HG03354 (cell line): ENCODE measurements around the gene IL20RB.
"Not testable (repeated sequence)": the region's sequence is repeated elsewhere in the genome, so short reads cannot be mapped to it uniquely, and the experiment has no call there.

Experiments used
- ATAC-seq: cut with Tn5 transposase; IDR thresholded peaks from one replicate; pipeline ENCODE4 v1.9.1; 2021; ENCODE audit warnings: mild to moderate bottlenecking; ENCODE audit not compliant: unreplicated experiment, poor library complexity, severe bottlenecking

The IL20RB gene

GRCh38 chr3:136982033-136982432, 24.2 kb downstream of the IL20RB start:
- no peak for ATAC-seq

GRCh38 chr3:136982520-136983138, 24.8 kb downstream of the IL20RB start:
- no peak for ATAC-seq

- ATAC-seq = no peak
Measured at GRCh38 chr3:136984837-136985236, 27.1 kb downstream of the IL20RB start.

DNA sequence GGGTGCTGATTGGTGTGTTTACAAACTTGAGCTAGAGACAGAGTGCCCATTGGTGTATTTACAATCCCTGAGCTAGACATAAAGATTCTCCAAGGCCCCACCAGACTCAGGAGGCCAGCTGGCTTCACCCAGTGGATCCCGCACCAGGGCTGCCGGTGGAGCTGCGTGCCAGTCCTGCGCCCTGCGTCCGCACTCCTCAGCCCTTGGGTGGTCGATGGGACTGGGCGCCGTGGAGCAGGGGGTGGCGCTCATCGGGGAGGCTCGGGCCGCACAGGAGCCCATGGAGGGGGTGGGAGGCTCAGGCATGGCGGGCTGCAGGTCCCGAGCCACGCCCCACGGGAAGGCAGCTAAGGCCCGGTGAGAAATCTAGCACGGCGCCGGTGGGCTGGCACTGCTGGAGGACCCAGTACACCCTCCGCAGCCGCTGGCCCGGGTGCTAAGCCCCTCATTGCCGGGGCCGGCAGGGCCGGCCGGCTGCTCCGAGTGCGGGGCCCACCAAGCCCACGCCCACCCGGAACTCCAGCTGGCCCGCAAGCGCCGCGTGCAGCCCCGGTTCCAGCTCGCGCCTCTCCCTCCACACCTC, 29.7 kb downstream of the IL20RB start:
- not testable (repeated sequence) for ATAC-seq

DNA sequence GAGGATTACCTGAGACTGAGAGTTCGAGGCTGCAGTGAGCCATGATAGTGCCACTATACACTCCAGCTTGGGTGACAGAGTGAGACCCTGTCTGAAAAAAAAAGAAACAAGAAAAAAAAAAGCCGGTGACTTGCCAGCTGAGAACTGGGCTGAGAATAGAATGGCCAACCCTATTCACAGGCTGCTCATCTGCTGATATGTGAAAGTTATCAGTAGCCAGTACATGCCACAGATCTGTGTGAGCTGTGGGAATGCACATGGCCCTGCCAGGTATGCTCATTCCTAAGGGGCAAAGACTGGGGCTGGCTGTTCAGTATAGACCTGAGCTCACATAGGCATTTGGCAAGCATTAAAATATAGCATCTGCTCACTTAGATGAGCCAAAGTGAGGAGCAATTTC, 30.9 kb downstream of the IL20RB start:
- ATAC-seq = no peak

- no peak for ATAC-seq
Measured at GRCh38 chr3:136989781-136990524, 32.2 kb downstream of the IL20RB start.

- ATAC-seq = no peak
Measured at GRCh38 chr3:136990826-136991225, 33.0 kb downstream of the IL20RB start.

DNA sequence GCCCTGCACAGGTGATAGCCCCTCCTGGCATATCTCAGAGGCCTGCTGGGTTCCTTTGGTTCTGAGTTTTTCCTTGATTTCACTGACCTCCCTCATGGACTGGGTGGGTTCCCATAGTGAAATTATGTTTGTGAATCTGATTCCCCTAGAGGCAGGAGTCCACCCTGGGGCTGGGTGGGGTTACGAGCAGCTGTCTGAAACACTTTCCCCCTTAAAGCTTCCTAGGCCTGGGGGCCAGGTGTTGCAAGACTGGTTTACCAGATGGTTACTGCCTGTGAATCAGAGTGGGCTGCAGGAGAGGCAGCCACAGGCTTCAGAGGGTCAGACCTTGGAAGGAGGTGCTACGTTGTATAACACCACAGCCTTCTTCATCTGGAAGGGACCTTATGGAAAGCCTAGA, 34.3 kb downstream of the IL20RB start:
- ATAC-seq = no peak

DNA sequence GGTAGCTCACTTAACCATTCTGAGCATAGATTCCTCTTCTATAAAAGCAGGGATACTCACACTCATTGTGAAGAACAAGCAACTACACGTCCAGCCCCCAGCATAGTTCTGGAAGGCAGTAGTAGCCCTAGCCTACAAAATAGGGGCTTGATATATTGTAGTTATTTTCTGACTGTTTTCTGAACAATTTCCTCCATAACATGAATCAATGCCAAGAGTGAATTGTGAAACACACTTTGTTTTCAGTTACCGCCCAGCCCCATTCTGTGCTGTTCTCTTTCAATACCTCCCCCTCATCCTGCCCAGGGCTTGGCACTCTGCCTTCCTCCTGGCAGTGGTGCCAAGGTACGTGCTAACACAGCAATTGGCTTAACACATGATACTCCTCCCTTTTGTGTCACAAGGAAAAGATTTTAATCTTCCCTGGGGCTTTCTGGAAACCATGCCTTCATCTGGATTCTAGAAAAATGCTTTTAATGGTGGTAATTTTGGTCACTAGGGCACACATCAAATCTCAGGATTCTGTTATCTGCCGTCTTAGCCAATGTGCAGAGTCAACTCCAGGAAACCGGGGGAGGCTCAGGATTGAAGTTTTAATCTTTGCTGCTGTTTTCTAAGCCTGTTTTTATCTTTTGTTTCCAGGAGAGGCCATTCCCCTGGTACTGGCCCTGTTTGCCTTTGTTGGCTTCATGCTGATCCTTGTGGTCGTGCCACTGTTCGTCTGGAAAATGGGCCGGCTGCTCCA, 37.2 kb downstream of the IL20RB start:
- no peak for ATAC-seq

GRCh38 chr3:136995652-136996051, 37.9 kb downstream of the IL20RB start:
- ATAC-seq = no peak

DNA sequence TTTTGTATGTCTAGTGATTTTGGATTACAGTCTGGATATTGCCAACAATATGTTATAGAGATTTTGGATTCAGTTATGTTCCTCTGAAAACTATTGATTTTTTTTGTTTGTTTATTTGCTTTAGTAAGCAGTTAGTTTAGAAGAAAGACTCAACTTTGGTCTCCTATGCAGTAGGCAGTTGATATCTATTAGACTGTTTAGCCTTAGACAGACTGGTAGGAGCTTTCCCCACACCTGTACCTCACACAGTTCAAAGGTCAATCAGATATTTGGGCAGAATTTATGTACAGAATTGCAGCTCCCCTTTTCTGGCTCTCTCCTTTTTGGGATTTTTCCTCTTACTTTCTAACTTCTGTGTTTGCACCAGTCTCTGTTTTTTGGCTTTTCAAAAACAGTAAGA, 42.3 kb downstream of the IL20RB start:
- no peak for ATAC-seq

DNA sequence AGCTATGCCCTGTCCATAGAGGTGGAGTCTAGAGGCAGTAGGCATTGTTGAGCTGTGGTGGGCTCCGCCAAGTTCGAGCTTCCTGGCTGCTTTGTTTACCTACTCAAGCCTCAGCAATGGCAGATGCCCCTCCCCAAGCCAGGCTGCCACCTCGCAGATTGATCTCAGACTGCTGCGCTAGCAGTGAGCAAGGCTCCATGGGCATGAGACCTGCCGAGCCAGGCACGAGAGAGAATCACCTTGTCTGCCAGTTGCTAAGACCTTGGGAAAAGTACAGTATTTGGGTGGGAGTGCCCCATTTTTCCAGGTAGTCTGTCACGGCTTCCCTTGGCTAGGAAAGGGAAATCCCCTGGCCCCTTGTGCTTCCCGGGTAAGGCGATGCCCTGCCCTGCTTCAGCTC, 49.6 kb downstream of the IL20RB start:
- ATAC-seq = not testable (repeated sequence)

- ATAC-seq = no peak
Measured at GRCh38 chr3:137008131-137008530, 50.3 kb downstream of the IL20RB start.

GRCh38 chr3:137008976-137009375, 51.2 kb downstream of the IL20RB start:
- ATAC-seq = no peak

DNA sequence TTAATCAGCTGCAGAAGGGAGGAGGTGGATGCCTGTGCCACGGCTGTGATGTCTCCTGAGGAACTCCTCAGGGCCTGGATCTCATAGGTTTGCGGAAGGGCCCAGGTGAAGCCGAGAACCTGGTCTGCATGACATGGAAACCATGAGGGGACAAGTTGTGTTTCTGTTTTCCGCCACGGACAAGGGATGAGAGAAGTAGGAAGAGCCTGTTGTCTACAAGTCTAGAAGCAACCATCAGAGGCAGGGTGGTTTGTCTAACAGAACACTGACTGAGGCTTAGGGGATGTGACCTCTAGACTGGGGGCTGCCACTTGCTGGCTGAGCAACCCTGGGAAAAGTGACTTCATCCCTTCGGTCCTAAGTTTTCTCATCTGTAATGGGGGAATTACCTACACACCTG, 52.4 kb downstream of the IL20RB start:
- no peak for ATAC-seq

GRCh38 chr3:137011153-137011552, 53.4 kb downstream of the IL20RB start:
- ATAC-seq = no peak

GRCh38 chr3:137012097-137012501, 54.3 kb downstream of the IL20RB start:
- no peak for ATAC-seq

GRCh38 chr3:137013951-137014688, 56.3 kb downstream of the IL20RB start:
- ATAC-seq = peak; percentile 82

DNA sequence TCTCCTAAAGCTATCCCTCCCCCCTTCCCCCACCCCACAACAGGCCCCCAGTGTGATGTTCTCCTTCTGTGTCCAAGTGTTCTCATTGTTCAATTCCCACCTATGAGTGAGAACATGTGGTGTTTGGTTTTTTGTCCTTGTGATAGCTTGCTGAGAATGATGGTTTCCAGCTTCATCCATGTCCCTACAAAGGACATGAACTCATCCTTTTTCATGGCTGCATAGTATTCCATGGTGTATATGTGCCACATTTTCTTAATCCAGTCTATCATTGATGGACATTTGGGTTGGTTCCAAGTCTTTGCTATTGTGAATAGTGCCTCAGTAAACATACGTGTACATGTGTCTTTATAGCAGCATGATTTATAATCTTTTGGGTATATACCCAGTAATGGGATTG, 59.5 kb downstream of the IL20RB start:
- not testable (repeated sequence) for ATAC-seq

GRCh38 chr3:137020315-137020714, 62.5 kb downstream of the IL20RB start:
- ATAC-seq = no peak
